Glomerular visceral epithelial cell (primary cell): ENCODE data around the gene PAPSS2.
A peak's percentile ranks its signal among the peaks of the same experiment; 100 is the strongest.
"Not testable (repeated sequence)": the region's sequence is repeated elsewhere in the genome, so short reads cannot be mapped to it uniquely, and the experiment has no call there.

Experiments used
- DNase-seq: peaks from one replicate; pipeline ENCODE4 v3.0.0-alpha.2; 2016; ENCODE audit errors: extremely low spot score

PAPSS2 gene

GRCh38 chr10:87659571-87660483 lies at the start of gene PAPSS2:
Gene PAPSS2, plus strand, starts transcription at chr10:87659878. Its CDS starts 104 bp downstream, at chr10:87659982.
- peak; percentile 77 for DNase-seq

GRCh38 chr10:87611341-87611740 lies 48.3 kb upstream of the PAPSS2 start:
- not testable (repeated sequence) for DNase-seq

DNA sequence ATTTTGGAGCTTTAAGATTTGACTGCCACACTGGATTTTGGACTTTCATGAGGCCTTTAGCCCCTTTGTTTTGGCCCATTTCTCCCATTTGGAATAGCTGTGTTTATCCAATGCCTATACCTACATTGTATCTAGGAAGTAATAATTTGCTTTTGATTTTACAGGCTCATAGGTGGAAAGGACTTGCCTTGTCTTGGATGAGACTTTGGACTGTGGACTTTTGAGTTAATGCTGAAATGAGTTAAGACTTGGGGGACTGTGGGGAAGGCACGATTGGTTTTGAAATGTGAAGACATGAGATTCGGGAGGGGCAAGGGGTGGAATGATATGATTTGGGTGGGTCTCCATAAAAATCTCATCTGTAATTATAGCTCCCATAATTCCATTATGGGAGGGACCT lies 47.6 kb upstream of the PAPSS2 start:
- DNase-seq = no peak

DNA sequence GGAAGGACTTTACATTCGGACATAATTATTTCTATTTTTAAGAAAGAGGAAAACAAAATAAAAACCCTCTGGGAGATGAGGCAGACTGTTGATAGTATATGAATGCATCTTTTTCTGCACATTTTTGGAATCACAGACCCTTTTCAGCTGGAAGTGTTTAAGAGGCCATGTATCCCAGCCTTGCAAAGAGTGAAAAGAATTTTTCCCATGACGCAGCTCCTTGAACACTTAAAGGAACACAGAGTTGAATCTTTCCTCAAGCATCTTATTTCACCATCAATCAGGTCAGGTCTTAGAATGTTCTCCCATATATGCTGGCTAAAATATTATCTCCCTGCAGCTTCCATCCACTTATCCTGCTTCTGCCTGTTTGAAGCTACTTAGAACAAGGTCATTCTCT lies 45.9 kb upstream of the PAPSS2 start:
- no peak for DNase-seq

GRCh38 chr10:87615856-87616255 lies 43.8 kb upstream of the PAPSS2 start:
- DNase-seq = no peak

- DNase-seq = no peak
Observed at GRCh38 chr10:87617503-87617902, 42.2 kb upstream of the PAPSS2 start.

DNA sequence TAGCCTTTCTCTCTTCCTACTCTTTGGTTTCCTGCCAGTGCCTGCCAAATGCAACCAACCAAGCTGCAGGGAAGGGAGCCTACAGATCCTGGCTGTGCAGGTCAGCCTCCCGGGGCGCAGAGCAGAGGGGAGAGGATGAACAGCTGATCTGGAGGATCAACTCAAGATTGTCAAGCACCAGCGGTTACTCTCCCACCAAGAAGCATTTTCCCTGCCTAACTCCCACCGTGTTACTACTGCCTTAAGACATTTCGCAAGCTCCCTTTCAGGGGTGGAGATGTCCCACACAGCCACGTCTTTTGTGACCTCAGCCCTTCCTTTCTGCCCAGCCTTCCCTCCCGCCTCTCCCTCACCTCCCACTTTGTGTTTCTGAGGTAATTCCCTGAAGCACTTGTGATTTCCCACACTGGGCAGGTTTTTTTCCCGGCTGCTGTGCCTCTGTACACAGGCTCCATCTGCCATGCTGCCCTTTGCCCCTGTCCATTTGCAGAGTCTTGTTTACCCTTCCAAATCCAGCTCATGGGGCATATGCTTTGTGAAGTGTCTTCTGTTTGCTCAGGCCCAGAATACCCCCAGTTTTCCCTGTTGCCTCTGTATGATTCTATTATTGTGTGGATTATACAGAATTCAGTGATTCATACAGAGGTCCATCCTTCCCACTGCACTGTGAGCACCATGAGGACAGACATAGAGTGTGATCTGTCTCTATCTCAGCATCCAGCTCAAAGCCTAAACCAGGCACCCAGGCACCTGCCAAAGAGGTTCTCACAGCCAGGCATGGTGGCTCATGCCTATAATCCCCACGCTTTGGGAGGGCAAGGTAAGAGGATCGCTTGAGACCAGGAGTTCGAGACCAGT lies 40.9 kb upstream of the PAPSS2 start:
- peak; percentile 22 for DNase-seq

DNA sequence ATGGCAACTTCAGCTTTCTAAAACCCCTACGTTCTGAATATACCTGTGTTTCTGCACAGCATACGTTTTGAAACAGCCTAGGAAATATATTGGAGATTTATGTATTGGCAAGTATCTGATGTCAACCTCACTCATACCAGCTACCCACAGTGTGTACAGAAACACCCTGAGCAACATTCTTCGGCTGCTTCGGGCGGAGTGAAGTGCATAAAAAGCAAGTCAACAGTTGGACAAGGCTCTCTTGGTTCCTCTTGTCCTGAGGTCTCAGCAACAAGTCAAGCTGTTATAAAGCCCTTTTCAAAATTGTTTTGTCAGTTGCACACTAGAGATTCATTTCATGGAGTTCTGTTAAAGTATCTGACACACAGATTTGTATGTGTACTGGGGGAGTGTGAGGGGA lies 40.0 kb upstream of the PAPSS2 start:
- DNase-seq = no peak

- DNase-seq = not testable (repeated sequence)
Observed at GRCh38 chr10:87621440-87621839, 38.2 kb upstream of the PAPSS2 start.

- no peak for DNase-seq
Observed at GRCh38 chr10:87622314-87623004, 37.2 kb upstream of the PAPSS2 start.

DNA sequence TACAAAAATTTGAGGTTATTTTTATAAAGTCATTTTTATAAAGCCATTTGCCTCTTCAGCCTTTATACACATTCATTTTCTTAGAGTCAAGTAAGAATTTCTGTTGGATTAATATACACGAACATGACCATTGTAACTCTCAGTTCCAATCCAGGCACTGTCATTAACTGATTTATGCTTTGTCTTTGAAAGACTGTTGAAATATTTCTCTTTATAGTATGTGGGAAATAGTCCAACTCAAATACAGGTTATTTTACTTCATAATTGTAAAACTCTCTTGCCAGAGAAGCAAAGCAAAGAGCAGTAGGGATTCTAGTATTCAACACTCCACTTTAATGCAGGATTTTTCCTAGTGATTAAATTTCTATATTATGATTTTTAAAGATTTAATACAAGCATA lies 36.5 kb upstream of the PAPSS2 start:
- DNase-seq = no peak

DNA sequence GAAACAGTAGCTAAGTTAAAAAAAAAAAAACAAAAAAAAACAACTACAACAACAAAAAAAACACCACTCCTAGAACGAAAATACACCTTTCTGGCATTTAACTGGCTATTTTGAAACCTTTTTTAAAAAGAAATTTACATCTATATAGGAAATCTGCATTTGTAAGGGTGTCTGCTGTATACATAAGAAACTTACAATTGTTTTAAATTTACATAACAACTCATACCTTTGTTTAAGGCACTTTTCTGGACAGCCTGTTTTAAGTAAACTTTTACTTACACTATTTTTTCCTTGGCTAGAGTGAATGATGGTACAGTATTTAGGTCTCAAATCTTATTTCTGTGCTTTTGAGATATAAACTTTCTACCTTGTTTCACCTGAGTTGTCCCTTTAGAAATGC lies 34.0 kb upstream of the PAPSS2 start:
- no peak for DNase-seq

GRCh38 chr10:87626422-87626892 lies 33.2 kb upstream of the PAPSS2 start:
- no peak for DNase-seq

- DNase-seq = no peak
Observed at GRCh38 chr10:87630171-87630570, 29.5 kb upstream of the PAPSS2 start.

DNA sequence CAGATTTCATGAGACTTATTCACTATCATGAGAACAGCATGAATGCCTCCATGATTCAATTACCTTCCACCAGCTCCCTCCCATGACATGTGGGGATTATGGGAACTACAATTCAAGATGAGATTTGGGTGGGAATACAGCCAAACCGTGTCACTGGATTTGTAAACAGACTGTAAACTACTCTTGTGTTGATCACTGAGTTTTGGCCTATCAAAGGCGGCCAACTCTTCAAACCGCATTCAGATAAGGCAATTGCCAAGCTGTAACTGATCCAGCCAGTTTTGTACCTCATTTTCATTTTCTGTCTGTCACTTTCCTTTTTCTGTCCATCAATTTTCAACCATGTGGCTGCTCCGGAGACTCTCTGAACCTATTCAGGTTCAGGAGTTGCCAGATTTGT lies 27.2 kb upstream of the PAPSS2 start:
- DNase-seq = no peak

- no peak for DNase-seq
Observed at GRCh38 chr10:87634311-87634710, 25.4 kb upstream of the PAPSS2 start.

DNA sequence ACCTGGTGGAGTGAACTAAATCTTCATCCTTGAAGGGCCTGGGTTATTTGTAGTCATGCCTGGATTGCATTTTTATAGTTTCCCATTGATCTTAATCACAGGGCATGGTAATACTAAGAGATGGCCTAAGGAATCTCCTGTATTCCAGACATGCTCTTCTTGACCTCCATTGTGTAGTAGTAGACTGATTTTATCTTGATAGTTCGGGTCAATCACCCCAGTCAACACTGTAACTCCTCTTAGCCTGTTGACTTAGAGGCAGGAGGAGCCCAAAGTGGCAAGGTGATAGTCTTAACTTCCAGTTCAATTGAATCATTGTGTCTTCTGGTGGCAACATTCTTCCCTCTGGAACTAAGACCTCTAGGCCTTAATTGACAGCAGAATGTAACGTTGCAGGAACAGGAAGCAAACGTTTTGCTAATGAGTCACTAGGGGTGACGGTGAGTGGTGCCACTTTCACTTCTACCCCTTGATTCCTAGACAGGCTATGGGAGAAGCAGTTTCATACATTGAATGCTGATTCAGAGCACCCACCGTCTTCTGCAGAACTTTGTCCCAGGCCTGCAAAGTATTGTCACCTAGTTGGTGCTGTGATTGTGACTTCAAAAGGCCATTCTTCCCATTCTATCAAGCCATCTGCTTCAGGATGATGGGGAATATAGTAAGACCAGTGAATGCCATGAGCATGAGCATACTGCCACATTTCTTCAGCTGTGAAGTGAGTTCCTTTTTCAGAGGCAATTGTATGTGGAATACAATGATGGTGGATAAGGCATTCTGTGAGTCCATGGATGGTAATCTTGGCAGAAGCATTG lies 24.0 kb upstream of the PAPSS2 start:
- DNase-seq = peak; percentile 78

GRCh38 chr10:87636313-87636915 lies 23.3 kb upstream of the PAPSS2 start:
- DNase-seq = peak; percentile 66

GRCh38 chr10:87639493-87639892 lies 20.2 kb upstream of the PAPSS2 start:
- DNase-seq = no peak

DNA sequence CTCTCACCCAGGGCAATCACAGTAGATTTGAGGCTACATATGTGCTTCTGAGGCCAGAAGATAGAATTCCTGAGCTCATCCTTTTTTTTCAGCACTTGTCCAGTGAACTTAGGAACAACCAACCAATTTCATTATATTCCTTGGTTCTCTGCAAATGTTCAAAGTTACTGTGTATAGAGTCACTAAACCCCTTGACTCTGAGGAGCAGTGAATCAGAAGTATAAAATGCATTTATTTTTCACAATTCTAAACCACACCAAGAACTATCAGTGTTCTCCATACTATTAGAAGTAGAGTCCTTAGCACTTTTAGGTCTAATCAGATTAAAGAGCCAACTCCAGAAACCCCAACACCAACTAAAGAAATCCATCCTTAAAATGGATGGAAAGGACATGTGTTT lies 19.6 kb upstream of the PAPSS2 start:
- no peak for DNase-seq

DNA sequence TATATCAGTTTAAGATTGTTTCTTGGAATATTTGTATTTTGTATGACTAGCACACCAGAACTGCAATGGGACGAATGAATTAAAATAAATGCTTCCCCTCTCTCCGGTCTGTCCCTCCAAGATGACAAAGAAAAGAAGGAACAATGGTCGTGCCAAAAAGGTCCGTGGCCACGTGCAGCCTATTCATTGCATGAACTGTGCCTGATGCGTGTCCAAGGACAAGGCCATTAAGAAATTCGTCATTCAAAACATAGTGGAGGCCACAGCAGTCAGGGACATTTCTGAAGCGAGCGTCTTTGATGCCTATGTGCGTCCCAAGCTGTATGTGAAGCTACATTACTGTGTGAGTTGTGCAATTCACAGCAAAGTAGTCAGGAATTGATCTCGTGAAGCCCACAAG lies 17.2 kb upstream of the PAPSS2 start:
- no peak for DNase-seq
